ENCODE results near the gene PCDHA5. TPM values are rescaled to one million over a fixed set of nuclear protein-coding genes. Genes with fewer than 3 reads are reported as not detected.
"Not testable (repeated sequence)": the region's sequence is repeated elsewhere in the genome, so short reads cannot be mapped to it uniquely, and the experiment has no call there.

The PCDHA5 gene
- total RNA-seq, 4 donors from 2014 or later: 0.05 to 0.19 (median 0.10) TPM; not detected in 1

DNA sequence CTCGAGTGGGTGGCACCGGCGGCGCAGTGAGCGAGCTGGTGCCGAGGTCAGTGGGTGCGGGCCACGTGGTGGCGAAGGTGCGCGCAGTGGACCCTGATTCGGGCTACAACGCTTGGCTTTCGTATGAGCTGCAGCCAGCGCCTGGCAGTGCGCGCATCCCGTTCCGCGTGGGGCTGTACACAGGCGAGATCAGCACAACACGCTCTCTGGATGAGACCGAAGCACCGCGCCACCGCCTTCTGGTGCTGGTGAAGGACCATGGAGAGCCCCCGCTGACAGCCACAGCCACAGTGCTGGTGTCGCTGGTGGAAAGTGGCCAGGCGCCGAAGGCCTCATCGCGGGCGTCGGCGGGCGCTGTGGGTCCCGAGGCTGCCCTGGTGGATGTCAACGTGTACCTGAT, 2.1 kb downstream of the PCDHA5 start:
- H3K4me3 ChIP-seq (ENCODE audit: low read depth, poor library complexity, severe bottlenecking): no peak overlapping the region
- no peak for DNase-seq (ENCODE audit: low spot score in 2 of 2)

DNA sequence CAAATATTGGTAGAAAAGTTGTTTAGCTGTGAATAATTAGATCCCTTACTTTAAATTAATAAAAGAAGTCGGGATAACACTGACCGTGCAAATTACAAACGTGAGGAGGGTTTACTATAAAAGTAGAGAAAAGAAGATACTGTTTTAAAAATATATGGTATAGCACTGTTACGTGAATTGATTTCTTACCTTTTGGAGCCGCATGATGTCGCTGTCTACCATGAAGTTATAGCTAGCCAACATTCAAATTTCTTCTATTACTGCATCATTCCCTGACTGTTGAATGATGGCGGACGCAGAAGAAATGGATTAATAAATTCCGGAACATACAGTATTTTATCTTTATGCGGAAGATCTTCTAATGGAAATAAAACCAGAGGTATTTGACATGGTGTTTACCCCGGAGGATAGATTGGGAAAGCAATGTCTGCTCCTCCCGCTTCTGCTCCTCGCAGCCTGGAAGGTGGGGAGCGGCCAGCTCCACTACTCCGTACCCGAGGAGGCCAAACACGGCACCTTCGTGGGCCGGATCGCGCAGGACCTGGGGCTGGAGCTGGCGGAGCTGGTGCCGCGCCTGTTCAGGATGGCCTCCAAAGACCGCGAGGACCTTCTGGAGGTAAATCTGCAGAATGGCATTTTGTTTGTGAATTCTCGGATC, 6.4 kb downstream of the PCDHA5 start, which contains the start of gene PCDHA6:
Gene PCDHA6 (plus strand): TSS at position 257 of the 658 bp plus-strand sequence. CDS start 132 bp downstream, at position 389.
- TF ChIP-seq POLR2A (IDR thresholded peaks at IDR 0.05) (no peak), CTCF (IDR thresholded peaks at IDR 0.05) (no peak)
- DNase-seq (ENCODE audit: low spot score in 2 of 2): no peak
- WGBS, 2 donors: 20 to 22% methylated on average over 27 of the region's 27 CpGs
- no peak within 1 kb of the TSS for H3K4me3 ChIP-seq (ENCODE audit: low read depth, poor library complexity, severe bottlenecking)
- intact Hi-C loops (cut with DNase I; ENCODE audit: low total_unique reads): no loop called here

More for the DNA sequence above, 2.1 kb downstream of the PCDHA5 start:
- TF ChIP-seq CTCF (IDR thresholded peaks at IDR 0.05) (no peak), POLR2A (IDR thresholded peaks at IDR 0.05) (no peak)
- 64 to 68% methylated on average over 5 to 32 of the region's 38 CpGs for WGBS, 2 donors
- intact Hi-C loops (cut with DNase I; ENCODE audit: low total_unique reads): no loop called here

GRCh38 chr5:140828362-140828737, 6.9 kb downstream of the PCDHA5 start:
- intact Hi-C loops (cut with DNase I; ENCODE audit: low total_unique reads): no loop called here
- WGBS, 2 donors: 27 to 29% methylated on average over 18 of the region's 18 CpGs
- DNase-seq (ENCODE audit: low spot score in 2 of 2): no peak
- TF ChIP-seq CTCF (IDR thresholded peaks at IDR 0.05) (no peak), POLR2A (IDR thresholded peaks at IDR 0.05) (no peak)
- no peak overlapping the region for H3K4me3 ChIP-seq (ENCODE audit: low read depth, poor library complexity, severe bottlenecking)

DNA sequence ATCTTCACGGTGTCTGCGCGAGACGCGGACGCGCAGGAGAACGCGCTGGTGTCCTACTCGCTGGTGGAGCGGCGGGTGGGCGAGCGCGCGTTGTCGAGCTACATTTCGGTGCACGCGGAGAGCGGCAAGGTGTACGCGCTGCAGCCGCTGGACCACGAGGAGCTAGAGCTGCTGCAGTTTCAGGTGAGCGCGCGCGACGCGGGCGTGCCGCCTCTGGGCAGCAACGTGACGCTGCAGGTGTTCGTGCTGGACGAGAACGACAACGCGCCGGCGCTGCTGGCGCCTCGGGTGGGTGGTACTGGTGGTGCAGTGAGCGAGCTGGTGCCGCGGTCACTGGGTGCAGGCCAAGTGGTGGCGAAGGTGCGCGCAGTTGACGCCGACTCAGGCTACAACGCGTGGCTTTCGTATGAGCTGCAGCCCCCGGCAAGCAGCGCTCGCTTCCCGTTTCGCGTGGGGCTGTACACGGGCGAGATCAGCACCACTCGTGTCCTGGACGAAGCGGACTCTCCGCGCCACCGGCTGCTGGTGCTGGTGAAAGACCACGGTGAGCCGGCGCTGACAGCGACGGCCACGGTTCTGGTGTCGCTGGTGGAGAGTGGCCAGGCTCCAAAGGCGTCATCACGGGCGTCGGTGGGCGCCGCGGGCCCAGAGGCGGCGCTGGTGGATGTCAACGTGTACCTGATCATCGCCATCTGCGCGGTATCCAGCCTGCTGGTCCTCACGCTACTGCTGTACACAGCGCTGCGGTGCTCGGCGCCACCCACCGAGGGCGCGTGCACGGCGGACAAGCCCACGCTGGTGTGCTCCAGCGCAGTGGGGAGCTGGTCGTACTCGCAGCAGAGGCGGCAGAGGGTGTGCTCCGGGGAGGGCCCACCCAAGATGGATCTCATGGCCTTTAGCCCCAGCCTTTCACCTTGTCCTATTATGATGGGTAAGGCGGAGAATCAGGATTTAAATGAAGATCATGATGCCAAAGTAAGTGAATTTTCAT, 8.4 kb downstream of the PCDHA5 start:
- DNase-seq (ENCODE audit: low spot score in 2 of 2); intact Hi-C loops (cut with DNase I; ENCODE audit: low total_unique reads): not testable (repeated sequence)

DNA sequence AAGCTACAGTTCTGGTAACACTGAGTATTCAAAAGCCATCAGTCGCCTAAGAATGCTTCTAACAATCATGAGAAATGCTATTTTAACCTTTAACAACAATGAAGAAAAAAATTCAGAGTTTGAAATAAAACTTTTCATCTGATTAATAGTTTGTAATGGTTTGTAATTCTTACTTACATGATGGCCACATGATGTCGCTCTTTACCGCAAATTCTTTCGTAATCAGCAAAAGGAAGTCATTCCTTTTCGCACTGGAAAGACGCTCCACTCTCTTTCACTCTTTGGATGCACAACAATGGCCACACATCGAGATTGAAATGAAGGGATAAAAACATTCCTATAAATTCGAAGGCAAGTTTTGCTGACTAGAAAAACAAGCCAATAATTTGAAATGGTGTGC, 12.6 kb downstream of the PCDHA5 start, which contains the start of gene PCDHA7:
Gene PCDHA7 (plus strand): TSS at position 277 of the 400 bp plus-strand sequence. CDS start 115 bp downstream, at position 392.
- no peak for TF ChIP-seq POLR2A (IDR thresholded peaks at IDR 0.05)
- no peak for TF ChIP-seq CTCF (IDR thresholded peaks at IDR 0.05)
- 11 to 19% methylated on average over 8 of the region's 8 CpGs for WGBS, 2 donors
- H3K4me3 ChIP-seq (ENCODE audit: low read depth, poor library complexity, severe bottlenecking): no peak within 1 kb of the TSS
- DNase-seq (ENCODE audit: low spot score in 2 of 2): no peak
- intact Hi-C loops (cut with DNase I; ENCODE audit: low total_unique reads): no loop called here

More for the DNA sequence above, 8.4 kb downstream of the PCDHA5 start:
- 49 to 53% methylated on average over 55 to 77 of the region's 106 CpGs for WGBS, 2 donors
- not testable (repeated sequence) for H3K4me3 ChIP-seq (ENCODE audit: low read depth, poor library complexity, severe bottlenecking)

DNA sequence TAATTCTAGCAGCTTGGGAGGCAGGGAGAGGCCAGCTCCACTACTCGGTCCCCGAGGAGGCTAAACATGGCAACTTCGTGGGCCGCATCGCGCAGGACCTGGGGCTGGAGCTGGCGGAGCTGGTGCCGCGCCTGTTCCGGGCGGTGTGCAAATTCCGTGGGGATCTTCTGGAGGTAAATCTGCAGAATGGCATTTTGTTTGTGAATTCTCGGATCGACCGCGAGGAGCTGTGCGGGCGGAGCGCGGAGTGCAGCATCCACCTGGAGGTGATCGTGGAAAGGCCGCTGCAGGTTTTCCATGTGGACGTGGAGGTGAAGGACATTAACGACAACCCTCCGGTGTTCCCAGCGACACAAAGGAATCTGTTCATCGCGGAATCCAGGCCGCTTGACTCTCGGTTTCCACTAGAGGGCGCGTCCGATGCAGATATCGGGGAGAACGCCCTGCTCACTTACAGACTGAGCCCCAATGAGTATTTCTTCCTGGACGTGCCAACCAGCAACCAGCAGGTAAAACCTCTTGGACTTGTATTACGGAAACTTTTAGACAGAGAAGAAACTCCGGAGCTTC, 13.1 kb downstream of the PCDHA5 start:
- 26 to 31% methylated on average over 26 to 28 of the region's 38 CpGs for WGBS, 2 donors
- intact Hi-C loops (cut with DNase I; ENCODE audit: low total_unique reads); H3K4me3 ChIP-seq (ENCODE audit: low read depth, poor library complexity, severe bottlenecking); DNase-seq (ENCODE audit: low spot score in 2 of 2): not testable (repeated sequence)

Data from lower leg skin (tissue), 4 donors.